ENCODE results near the gene OAF.
A peak's percentile ranks its signal among the peaks of the same experiment; 100 is the strongest.
"Not testable (repeated sequence)": the region's sequence is repeated elsewhere in the genome, so short reads cannot be mapped to it uniquely, and the experiment has no call there.

Gene OAF

DNA sequence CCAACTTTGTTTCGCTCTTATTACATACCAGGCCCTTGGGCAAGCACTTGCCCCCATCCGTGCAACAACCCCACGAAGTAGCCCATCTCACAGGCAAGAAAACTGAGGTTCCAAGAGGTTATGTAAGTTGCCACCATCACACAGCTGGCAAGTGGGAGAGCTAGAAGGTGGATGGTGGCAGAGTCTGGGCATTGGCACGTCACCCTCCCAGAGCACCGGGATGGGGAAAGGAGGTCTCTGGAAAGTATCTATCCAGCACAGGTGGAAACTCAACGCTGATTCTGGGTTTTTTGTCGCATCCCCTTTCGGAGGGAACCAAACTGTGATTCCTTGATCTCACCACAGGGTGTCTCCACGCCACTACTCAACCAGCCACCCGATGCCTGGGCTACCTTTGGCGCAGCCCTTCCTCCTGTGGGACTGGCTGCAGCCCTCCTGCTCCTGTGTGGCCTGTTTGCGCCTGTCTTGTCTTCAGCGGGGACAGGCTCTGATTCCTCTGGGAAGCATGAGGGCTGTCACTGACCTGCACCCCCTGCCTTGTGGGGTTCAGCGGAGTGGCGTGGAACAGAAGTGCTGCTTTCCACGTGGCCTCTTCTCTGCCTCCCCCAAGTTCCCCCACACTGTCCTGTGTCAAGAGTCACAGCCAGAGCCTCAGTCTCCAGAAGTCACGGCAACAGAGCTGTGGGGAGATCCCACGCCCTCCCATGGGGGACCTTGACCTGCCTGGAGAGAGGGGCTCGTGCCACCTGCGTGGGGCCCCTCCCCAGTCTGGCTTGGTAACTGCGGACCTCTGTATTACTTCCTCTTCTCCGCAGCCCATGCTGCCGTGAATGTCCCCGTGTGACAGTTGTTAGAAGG is 38.5 kb upstream of the OAF start:
- TF ChIP-seq, protein P1, sequence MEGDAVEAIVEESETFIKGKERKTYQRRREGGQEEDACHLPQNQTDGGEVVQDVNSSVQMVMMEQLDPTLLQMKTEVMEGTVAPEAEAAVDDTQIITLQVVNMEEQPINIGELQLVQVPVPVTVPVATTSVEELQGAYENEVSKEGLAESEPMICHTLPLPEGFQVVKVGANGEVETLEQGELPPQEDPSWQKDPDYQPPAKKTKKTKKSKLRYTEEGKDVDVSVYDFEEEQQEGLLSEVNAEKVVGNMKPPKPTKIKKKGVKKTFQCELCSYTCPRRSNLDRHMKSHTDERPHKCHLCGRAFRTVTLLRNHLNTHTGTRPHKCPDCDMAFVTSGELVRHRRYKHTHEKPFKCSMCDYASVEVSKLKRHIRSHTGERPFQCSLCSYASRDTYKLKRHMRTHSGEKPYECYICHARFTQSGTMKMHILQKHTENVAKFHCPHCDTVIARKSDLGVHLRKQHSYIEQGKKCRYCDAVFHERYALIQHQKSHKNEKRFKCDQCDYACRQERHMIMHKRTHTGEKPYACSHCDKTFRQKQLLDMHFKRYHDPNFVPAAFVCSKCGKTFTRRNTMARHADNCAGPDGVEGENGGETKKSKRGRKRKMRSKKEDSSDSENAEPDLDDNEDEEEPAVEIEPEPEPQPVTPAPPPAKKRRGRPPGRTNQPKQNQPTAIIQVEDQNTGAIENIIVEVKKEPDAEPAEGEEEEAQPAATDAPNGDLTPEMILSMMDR (IDR thresholded peaks at IDR 0.05; ENCODE audit: low read depth, low read length), result peak; percentile 82
- no peak for DNase-seq (ENCODE audit: extremely low read depth, low read depth)

DNA sequence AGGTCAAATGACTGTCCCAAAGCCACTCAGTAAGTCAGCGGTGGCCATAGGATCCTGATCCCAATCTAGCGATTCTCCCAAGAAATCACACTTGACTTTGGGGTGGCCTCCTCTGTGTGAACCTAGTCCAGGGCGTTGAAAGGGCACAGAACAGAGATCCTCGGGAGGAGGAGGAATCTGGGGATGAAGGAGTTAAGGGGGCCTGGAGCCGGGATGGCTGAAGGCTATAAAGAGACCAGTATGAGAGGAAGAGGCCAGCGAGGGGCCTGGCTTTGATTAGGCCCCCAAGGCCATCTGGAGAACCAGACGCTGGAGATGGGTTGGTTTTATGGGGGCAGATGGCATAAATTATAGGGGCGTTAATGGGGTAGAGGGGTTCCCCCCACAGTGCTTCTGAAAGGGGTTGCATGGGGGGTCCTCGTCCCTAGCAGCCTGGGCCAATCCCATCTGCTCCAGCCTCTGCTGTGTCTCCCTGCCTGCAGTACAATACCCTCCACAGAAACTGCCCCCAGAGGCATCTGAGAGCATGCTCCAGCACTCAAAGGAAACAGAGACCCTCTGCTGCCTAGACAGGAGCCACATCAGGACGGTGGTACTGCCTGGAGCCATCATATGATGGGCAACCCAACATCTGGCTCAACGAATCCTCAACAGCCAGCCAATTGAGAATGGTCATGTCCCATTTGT is 37.7 kb upstream of the OAF start:
- TF ChIP-seq, protein P1 (IDR thresholded peaks at IDR 0.05; ENCODE audit: low read depth, low read length), result no peak
- DNase-seq (ENCODE audit: extremely low read depth, low read depth), result no peak

DNA sequence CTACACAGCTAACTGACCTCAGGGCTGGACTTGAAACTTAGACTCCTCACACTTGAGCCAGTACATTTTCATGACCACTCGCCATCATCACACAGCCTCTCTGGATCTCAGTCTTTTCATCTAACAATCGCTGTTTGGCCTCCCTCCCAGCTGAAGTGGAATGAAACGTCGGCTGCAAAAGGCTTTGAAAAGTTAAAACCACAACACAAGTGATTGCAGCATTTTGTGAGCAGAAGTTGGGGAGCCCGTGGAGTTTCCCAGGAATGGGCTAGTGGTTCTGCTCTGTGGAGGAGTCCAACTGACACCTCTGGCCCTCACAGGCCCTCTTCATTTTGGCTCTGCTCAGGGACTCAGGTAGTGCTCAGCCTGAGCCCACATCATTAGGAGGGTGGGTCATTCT is 37.0 kb upstream of the OAF start:
- TF ChIP-seq, protein P1 (IDR thresholded peaks at IDR 0.05; ENCODE audit: low read depth, low read length), result no peak
- DNase-seq (ENCODE audit: extremely low read depth, low read depth), result no peak

DNA sequence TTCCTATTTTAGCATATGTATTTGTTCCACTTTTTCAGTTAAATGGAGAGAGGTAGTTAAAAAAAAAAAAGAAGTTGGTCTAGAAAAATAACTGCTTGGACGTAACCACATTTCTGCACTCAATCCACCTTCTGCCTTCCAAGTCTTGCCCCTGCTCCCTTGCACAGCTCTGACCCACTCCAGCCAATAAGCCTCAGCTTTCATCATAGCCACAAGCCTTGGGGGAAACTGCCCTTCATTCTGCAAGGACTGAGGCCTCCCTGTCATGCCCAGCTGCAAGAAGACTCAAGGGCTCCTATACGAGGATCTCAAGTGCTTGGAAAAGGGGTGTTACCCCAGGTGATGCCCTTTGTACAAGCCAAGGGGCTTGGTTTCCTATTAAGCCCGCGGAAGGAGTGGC is 36.0 kb upstream of the OAF start:
- DNase-seq (ENCODE audit: extremely low read depth, low read depth), result no peak
- TF ChIP-seq, protein P1 (IDR thresholded peaks at IDR 0.05; ENCODE audit: low read depth, low read length), result no peak

DNA sequence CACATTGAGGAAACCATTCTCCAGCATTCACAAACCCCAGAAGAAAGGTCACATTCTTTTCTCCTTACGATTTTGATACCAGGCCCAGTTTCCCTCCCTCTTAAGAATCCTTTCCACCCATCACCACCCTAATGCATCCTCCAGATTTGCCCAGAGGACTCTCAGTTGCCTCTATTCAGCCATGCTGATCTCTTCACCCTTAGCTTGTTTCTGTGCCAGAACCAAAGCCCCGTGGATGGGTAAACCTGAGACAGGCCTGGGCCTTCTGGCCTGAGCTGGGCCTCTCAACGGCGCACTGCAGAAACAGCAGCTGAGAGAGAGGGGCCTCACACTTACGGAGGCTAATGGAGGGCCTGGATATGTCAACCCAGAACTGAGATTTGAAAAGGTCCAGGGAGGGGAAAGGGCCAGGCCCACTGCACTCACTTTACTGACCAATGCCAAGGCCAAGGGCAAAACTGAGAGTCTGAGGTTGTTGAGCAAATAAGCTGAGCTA is 32.2 kb upstream of the OAF start:
- TF ChIP-seq, protein P1 (IDR thresholded peaks at IDR 0.05; ENCODE audit: low read depth, low read length), result no peak
- no peak for DNase-seq (ENCODE audit: extremely low read depth, low read depth)

DNA sequence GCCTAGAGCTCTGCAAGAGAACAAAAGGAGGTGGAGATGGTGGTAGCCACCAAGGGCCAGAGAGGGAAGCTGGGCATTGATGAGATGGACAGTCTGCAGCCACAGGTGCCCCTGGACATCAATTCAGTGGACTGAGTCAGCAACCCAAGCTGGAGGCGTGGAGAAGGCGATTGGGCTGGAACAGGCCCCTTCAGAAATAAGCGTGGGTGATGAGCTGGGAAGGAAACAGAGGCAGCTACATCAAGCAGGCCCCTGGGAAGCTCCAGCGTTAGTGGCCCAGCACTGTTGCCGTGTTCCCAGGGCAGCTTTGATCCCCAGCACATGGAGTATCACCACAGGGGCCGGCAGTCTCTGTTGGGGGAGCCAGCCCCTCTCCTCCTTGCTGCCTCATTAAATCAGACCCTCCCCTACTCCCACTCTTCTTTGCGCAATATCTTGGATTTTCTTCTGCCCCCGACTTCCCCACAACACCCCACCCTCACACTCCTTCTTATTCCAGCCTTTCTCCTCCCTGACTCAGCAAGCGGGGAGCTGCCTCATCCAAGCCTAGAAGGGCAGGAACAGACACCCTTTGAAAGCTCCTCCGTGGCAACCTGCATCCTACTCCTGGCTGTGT is 31.7 kb upstream of the OAF start:
- TF ChIP-seq, protein P1 (IDR thresholded peaks at IDR 0.05; ENCODE audit: low read depth, low read length), result no peak
- no peak for DNase-seq (ENCODE audit: extremely low read depth, low read depth)

DNA sequence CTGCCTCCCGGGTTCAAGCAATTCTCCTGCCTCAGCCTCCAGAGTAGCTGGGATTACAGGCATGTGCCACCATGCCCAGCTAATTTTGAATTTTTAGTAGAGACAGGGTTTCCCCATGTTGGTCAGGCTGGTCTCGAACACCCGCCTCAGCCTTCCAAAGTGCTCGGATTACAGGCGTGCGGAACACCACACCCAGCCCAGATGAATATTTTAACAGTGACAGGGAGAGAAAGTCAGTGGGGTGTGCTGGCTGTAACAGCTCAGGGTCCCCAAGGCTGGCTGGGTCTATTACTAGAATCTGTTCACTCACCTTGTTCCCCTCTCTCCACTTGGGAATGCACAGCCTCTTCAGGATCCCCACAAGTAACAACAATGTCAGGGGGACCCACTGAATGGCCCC is 30.8 kb upstream of the OAF start:
- not testable (repeated sequence) for DNase-seq (ENCODE audit: extremely low read depth, low read depth)
